ENCODE measurements around the gene ZAR1L.

DNA sequence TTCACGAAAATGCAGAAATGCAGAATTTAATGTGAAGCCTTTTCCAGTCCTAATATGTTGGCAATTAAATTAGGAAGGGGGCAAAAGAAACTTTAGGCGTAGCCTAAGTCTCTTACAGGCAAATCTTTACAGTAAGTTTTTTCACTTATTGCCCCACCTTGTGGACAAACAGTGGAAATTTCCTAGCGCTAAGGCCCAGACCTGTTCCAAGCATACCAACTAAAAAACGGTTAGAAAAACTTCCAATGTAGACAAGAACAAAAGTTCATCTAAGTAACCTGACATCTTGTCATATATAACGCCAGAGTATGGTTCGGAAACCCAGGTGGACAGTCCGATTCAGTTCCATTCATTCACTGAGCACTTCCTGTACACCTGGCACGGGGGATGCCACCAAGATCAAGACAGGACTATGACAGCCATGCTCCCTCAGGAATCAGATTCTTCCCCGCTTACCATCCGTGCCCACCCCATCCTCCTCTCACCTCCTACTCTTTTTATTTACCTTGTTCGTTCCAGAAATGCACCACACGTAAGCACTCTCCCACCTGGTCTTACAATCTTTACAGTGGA, 4.9 kb downstream of the ZAR1L start:
- TF ChIP-seq, protein P1, sequence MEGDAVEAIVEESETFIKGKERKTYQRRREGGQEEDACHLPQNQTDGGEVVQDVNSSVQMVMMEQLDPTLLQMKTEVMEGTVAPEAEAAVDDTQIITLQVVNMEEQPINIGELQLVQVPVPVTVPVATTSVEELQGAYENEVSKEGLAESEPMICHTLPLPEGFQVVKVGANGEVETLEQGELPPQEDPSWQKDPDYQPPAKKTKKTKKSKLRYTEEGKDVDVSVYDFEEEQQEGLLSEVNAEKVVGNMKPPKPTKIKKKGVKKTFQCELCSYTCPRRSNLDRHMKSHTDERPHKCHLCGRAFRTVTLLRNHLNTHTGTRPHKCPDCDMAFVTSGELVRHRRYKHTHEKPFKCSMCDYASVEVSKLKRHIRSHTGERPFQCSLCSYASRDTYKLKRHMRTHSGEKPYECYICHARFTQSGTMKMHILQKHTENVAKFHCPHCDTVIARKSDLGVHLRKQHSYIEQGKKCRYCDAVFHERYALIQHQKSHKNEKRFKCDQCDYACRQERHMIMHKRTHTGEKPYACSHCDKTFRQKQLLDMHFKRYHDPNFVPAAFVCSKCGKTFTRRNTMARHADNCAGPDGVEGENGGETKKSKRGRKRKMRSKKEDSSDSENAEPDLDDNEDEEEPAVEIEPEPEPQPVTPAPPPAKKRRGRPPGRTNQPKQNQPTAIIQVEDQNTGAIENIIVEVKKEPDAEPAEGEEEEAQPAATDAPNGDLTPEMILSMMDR (IDR thresholded peaks at IDR 0.05), result peak; percentile 58 to 93 (median 79)
- no peak for TF ChIP-seq POLR2A (IDR thresholded peaks at IDR 0.05)

All from Peyer's patch (tissue), 4 donors.